WTC11 (cell line): Measurements from ENCODE around the gene AKT3.

Experiments
- CREB1 ChIP-seq: sonication (generic); formaldehyde crosslinking; IDR thresholded peaks from 2 replicates; pipeline ENCODE4 v1.8.0; 2023; ENCODE audit warnings: mild to moderate bottlenecking, missing genetic modification reagents
- CTCF ChIP-seq: fragments of 200-600 bp; IDR thresholded peaks from 2 replicates; pipeline ENCODE4 v1.8.0; 2022; ENCODE audit warnings: antibody characterized with exemption
- E2F5 ChIP-seq: sonication (generic); formaldehyde crosslinking; IDR thresholded peaks from 2 replicates; pipeline ENCODE4 v1.8.1; 2022; ENCODE audit warnings: mild to moderate bottlenecking, moderate library complexity, missing genetic modification reagents
- MLX ChIP-seq: sonication (generic); formaldehyde crosslinking; IDR thresholded peaks from 2 replicates; pipeline ENCODE4 v1.8.1; 2023; ENCODE audit warnings: mild to moderate bottlenecking, missing genetic modification reagents, moderate library complexity
- NR1H2 ChIP-seq: sonication (generic); formaldehyde crosslinking; IDR thresholded peaks from 2 replicates; pipeline ENCODE4 v1.9.0; 2021; ENCODE audit warnings: mild to moderate bottlenecking, moderate library complexity, missing genetic modification reagents

DNA sequence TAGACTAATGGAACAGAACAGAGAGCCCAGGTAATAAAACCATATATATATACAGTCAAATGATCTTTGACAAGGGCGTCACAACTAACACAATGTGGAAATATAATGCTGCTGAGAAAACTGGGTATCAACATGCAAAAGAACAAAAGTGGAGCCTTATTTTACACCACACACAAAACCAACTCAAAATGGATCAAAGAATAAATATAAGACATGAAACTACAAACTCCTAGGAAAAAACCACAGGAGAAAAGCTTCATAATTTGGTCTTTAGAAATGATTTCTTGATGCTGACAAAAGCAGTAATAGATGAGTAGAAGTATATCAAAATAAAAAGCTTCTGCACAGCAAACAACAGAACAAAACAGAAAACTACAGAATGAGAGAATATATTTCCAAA is 192.2 kb downstream of the AKT3 start:
- TF ChIP-seq CTCF, result no peak
- TF ChIP-seq CREB1 (CRISPR knock-in tag), result no peak
- no peak for TF ChIP-seq E2F5 (CRISPR knock-in tag)
- no peak for TF ChIP-seq NR1H2 (CRISPR knock-in tag)
- TF ChIP-seq MLX (CRISPR knock-in tag), result no peak
